HepG2 (cell line): ENCODE results near the gene LMNA. TPM values are rescaled to one million over a fixed set of nuclear protein-coding genes. Genes with fewer than 3 reads are reported as not detected.
A peak's percentile ranks its signal among the peaks of the same experiment; 100 is the strongest.

Experiments used
- E2F1 ChIP-seq: sonication (generic); formaldehyde crosslinking; IDR thresholded peaks from 2 replicates; pipeline ENCODE4 v1.5.0; 2020; ENCODE audit warnings: missing genetic modification reagents
- EEA1 ChIP-seq: sonication (generic); formaldehyde crosslinking; IDR thresholded peaks from 2 replicates; pipeline ENCODE4 v1.5.1; 2020; ENCODE audit warnings: mild to moderate bottlenecking, missing genetic modification reagents, borderline replicate concordance
- ELF3 ChIP-seq: IDR thresholded peaks from 2 replicates; pipeline ENCODE4 v1.6.1; 2016; ENCODE audit warnings: missing genetic modification reagents, missing compliant biosample characterization
- ETS1 ChIP-seq: sonication (generic); formaldehyde crosslinking; IDR thresholded peaks from 2 replicates; pipeline ENCODE4 v1.4.0; 2020; ENCODE audit warnings: missing genetic modification reagents
- FOXA1 ChIP-seq, 2 experiments: fragments of 450-650 bp in 1 of 2; sonication (generic) in 1 of 2; formaldehyde crosslinking in 1 of 2; IDR thresholded peaks; 2 replicates each; pipeline versions ENCODE4 v1.4.0 to v1.6.1; 2016 to 2020; ENCODE audit warnings: missing genetic modification reagents in 1 of 2
- HDAC6 ChIP-seq: fragments of 200-600 bp; sonication (generic); IDR thresholded peaks from 2 replicates; pipeline ENCODE4 v1.7.0; 2017; ENCODE audit warnings: mild to moderate bottlenecking, antibody characterized with exemption, low read length, low read depth
- HMG20A ChIP-seq: IDR thresholded peaks from 2 replicates; pipeline ENCODE4 v1.6.1; 2016; ENCODE audit warnings: borderline replicate concordance
- JUN ChIP-seq: sonication (generic); formaldehyde crosslinking; IDR thresholded peaks from 2 replicates; pipeline ENCODE4 v1.4.0; 2020; ENCODE audit warnings: mild to moderate bottlenecking, missing genetic modification reagents
- KDM4B ChIP-seq: sonication (generic); formaldehyde crosslinking; IDR thresholded peaks from 2 replicates; pipeline ENCODE4 v1.4.0; 2020; ENCODE audit warnings: missing genetic modification reagents
- MAFG ChIP-seq: sonication (generic); formaldehyde crosslinking; IDR thresholded peaks from 2 replicates; pipeline ENCODE4 v1.5.1; 2020; ENCODE audit warnings: mild to moderate bottlenecking, missing genetic modification reagents
- NONO ChIP-seq, 2 experiments: fragments of 450-650 bp in 1 of 2; sonication (generic) in 1 of 2; formaldehyde crosslinking in 1 of 2; IDR thresholded peaks in 1 of 2; conservative IDR thresholded peaks in 1 of 2; 2 replicates each; pipeline versions ENCODE4 v1.6.1 to v1.8.0; 2017 to 2022; ENCODE audit warnings: mild to moderate bottlenecking in 1 of 2, missing genetic modification reagents in 1 of 2, moderate library complexity in 1 of 2
- NR0B2 ChIP-seq: sonication (generic); formaldehyde crosslinking; IDR thresholded peaks from 2 replicates; pipeline ENCODE4 v1.4.0; 2020; ENCODE audit warnings: mild to moderate bottlenecking, missing genetic modification reagents
- NRL ChIP-seq: sonication (generic); formaldehyde crosslinking; IDR thresholded peaks from 2 replicates; pipeline ENCODE4 v1.5.0; 2020; ENCODE audit warnings: missing genetic modification reagents, mild to moderate bottlenecking, moderate library complexity, borderline replicate concordance
- POLR2AphosphoS5 ChIP-seq: IDR thresholded peaks from 2 replicates; pipeline ENCODE4 v1.6.1; 2012; ENCODE audit warnings: low read depth, low read length
- RAD51 ChIP-seq: fragments of 450-650 bp; IDR thresholded peaks from 2 replicates; pipeline ENCODE4 v1.6.1; 2016; ENCODE audit warnings: borderline replicate concordance
- RORA ChIP-seq: sonication (generic); formaldehyde crosslinking; IDR thresholded peaks from 2 replicates; pipeline ENCODE4 v1.5.0; 2020; ENCODE audit warnings: mild to moderate bottlenecking, missing genetic modification reagents, moderate library complexity
- ZMAT3 ChIP-seq: sonication (generic); formaldehyde crosslinking; conservative IDR thresholded peaks from 2 replicates; pipeline ENCODE4 v1.7.0; 2021; ENCODE audit warnings: missing genetic modification reagents
- ZMYM3 ChIP-seq: sonication (generic); formaldehyde crosslinking; IDR thresholded peaks from 2 replicates; pipeline ENCODE4 v1.5.1; 2020; ENCODE audit warnings: mild to moderate bottlenecking, missing genetic modification reagents
- ZNF33A ChIP-seq: sonication (generic); formaldehyde crosslinking; IDR thresholded peaks from 2 replicates; pipeline ENCODE4 v1.5.1; 2020; ENCODE audit warnings: missing genetic modification reagents, mild to moderate bottlenecking, moderate library complexity, borderline replicate concordance
- ZNF484 ChIP-seq: sonication (generic); formaldehyde crosslinking; IDR thresholded peaks from 2 replicates; pipeline ENCODE4 v1.5.1; 2020; ENCODE audit warnings: mild to moderate bottlenecking, low read depth, missing genetic modification reagents, borderline replicate concordance
- ZNF609 ChIP-seq: sonication (generic); formaldehyde crosslinking; IDR thresholded peaks from 2 replicates; pipeline ENCODE4 v1.4.0; 2020; ENCODE audit warnings: mild to moderate bottlenecking, missing genetic modification reagents, borderline replicate concordance
- ZNF724P ChIP-seq: sonication (generic); formaldehyde crosslinking; IDR thresholded peaks from 2 replicates; pipeline ENCODE4 v1.8.0; 2022; ENCODE audit warnings: missing genetic modification reagents, borderline replicate concordance
- polyA plus RNA-seq, 8 experiments: library from polyadenylated mRNA; depleted of rRNA in 3 of 8; stranded (reverse) in 7 of 8; unstranded in 1 of 8; fragments of >200 nt; fragmentation: Illumina TruSeq in 4 of 8; extraction: Trizol in 4 of 8; gene quantifications; 2 replicates each; pipeline versions ENCODE4 v1.2.1 to v1.2.3, GENCODE V29; 2011 to 2016; ENCODE audit warnings: low read depth in 4 of 8, missing spikeins in 1 of 8, mixed read lengths in 1 of 8; ENCODE audit not compliant: insufficient read depth in 1 of 8
- total RNA-seq, 5 experiments: library from RNA; depleted of rRNA; stranded (reverse); fragments of >200 nt; fragmentation: Illumina TruSeq; extraction: Trizol; gene quantifications; 2 replicates each; pipeline ENCODE4 v1.2.3, GENCODE V29; 2016; ENCODE audit warnings: low read depth in 1 of 5

LMNA gene
- total and polyA plus RNA-seq, 2 of the 13 experiments (the other 11 are each of a cell fraction or from before 2014, with no cell fraction given), result 107 to 225 TPM

- no peak for TF ChIP-seq HMG20A
- peak; percentile 68; the same call in 1 of the 2 replicates for TF ChIP-seq JUN (CRISPR knock-in tag)
- no peak for TF ChIP-seq ZNF484 (CRISPR knock-in tag)
- TF ChIP-seq POLR2AphosphoS5, result peak; percentile 96
- no peak for TF ChIP-seq RORA (CRISPR knock-in tag)
- TF ChIP-seq ZNF609, result no peak
- no peak for TF ChIP-seq ELF3 (CRISPR knock-in tag)
- TF ChIP-seq MAFG (CRISPR knock-in tag), result no peak
- peak; percentile 65; the same call in 1 of the 2 replicates for TF ChIP-seq NRL (CRISPR knock-in tag)
- TF ChIP-seq NONO (IDR thresholded peaks at IDR 0.05), result no peak
- TF ChIP-seq NONO (CRISPR knock-in tag; conservative IDR thresholded peaks at IDR 0.05), result no peak
- TF ChIP-seq FOXA1 (IDR thresholded peaks at IDR 0.05), result no peak
- no peak for TF ChIP-seq FOXA1 (CRISPR knock-in tag; IDR thresholded peaks at IDR 0.05)
- TF ChIP-seq E2F1 (CRISPR knock-in tag), result no peak
- TF ChIP-seq KDM4B (CRISPR knock-in tag), result 0 out of 2 replicates have a peak, but pooled peaks have one; percentile 61
- TF ChIP-seq ZMYM3 (CRISPR knock-in tag), result no peak; the same call in 1 of the 2 replicates
- no peak for TF ChIP-seq EEA1 (CRISPR knock-in tag)
- no peak; the same call in 1 of the 2 replicates for TF ChIP-seq ETS1 (CRISPR knock-in tag)
- TF ChIP-seq ZMAT3, result peak; percentile 60; the same call in 1 of the 2 replicates
- TF ChIP-seq NR0B2, result no peak
- TF ChIP-seq RAD51, result no peak
- TF ChIP-seq ZNF33A, result no peak
- TF ChIP-seq ZNF724P (CRISPR knock-in tag), result no peak
- TF ChIP-seq HDAC6, result no peak
Measured at GRCh38 chr1:156114101-156114918, at the start of gene LMNA (continued).
